ENCODE measurements around the gene ESPN. TPM values are rescaled to one million over a fixed set of nuclear protein-coding genes. Genes with fewer than 3 reads are reported as not detected.
"Not testable (repeated sequence)": the region's sequence is repeated elsewhere in the genome, so short reads cannot be mapped to it uniquely, and the experiment has no call there.

ESPN gene
- total RNA-seq, 1 donor from 2014 or later = 25.7 TPM

DNA sequence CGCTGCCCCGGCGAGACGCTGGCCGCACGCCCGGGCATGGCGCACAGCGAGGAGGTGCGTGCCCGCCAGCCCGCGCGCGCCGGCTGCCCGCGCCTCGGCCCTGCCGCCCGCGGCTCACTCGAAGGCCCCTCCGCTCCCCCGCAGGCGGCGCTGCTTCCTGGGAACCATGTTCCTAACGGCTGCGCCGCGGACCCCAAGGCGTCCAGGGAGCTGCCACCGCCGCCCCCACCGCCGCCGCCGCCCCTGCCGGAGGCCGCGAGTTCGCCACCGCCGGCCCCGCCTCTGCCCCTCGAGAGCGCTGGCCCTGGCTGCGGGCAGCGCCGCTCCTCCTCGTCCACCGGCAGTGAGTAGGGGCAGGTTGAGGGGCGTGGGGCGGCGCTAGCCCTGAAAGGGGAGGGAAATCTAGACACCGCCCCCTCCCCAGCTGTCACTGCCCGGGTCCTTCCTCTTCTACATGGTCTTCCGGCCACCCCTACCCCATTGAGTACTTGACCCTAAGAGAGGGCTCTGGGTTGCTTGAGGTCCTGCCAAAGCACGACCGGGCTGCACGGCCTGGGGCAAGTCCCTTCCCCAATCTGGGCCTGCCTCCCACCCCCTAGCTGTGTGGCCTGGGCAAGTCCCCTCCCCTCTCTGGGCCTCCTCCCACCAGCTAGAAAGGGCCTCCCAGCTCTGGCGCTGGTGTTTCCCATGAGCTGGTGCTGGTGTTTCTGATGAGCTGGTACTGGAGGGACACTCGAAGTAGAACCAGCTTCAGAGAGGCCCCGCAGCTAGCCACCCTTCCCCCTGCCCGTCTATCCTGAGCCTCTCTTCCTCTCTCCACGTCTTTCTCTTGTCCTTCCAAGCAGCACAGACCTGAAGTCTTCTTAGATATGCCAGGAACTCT is 24.4 kb downstream of the ESPN start:
- no peak overlapping the region for H3K27ac Mint-ChIP-seq (ENCODE audit: unreplicated experiment)
- peaks cover 25% of the 10 kb centered on the region for H3K27me3 Mint-ChIP-seq (ENCODE audit: unreplicated experiment)
- no peak for TF ChIP-seq CTCF (IDR thresholded peaks at IDR 0.05; ENCODE audit: partially characterized antibody, unreplicated experiment)
- no peaks in the 10 kb centered on the region for H3K36me3 Mint-ChIP-seq (ENCODE audit: unreplicated experiment)
- peak; percentile 75 for DNase-seq
- H3K4me3 Mint-ChIP-seq (ENCODE audit: unreplicated experiment) = peak overlapping the region; percentile 63
- H3K9me3 Mint-ChIP-seq (ENCODE audit: unreplicated experiment) = peaks cover 3% of the 10 kb centered on the region
- peaks cover 16% of the 10 kb centered on the region for H3K4me1 Mint-ChIP-seq (ENCODE audit: low read depth, unreplicated experiment)

DNA sequence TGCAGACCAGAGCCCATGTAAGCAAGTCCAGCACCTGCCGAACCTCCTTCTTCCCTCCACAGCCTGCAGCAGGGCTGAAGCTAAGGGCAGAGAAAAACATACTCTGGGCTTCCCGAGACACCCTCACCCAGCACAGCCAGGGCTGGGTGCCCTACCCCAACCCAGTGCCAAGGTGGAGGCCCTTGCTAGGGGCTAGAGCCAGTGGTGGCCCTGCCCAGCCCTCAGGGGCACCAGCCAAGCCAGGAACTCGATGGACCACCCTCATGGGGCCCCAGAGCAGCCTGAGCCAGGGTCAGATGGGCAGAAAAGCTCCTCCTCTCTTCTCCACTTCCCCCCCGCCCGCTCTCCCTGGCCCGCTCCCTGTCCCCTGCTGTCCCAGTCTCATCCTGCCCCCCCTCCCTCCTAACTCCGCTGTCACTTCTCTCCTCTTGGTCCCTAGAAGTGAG is 25.5 kb downstream of the ESPN start:
- Mint-ChIP-seq H3K4me1 (ENCODE audit: low read depth, unreplicated experiment) (peaks cover 11% of the 10 kb centered on the region), H3K27me3 (ENCODE audit: unreplicated experiment) (peaks cover 21% of the 10 kb centered on the region), H3K9me3 (ENCODE audit: unreplicated experiment) (no peaks in the 10 kb centered on the region), H3K4me3 (ENCODE audit: unreplicated experiment) (no peak overlapping the region), H3K36me3 (ENCODE audit: unreplicated experiment) (no peaks in the 10 kb centered on the region), H3K27ac (ENCODE audit: unreplicated experiment) (peak overlapping the region; percentile 22)
- no peak for DNase-seq
- TF ChIP-seq CTCF (IDR thresholded peaks at IDR 0.05; ENCODE audit: partially characterized antibody, unreplicated experiment) = no peak

GRCh38 chr1:6450486-6450885 is 25.9 kb downstream of the ESPN start:
- not testable (repeated sequence) for DNase-seq; H3K4me3 Mint-ChIP-seq (ENCODE audit: unreplicated experiment); H3K36me3 Mint-ChIP-seq (ENCODE audit: unreplicated experiment); H3K9me3 Mint-ChIP-seq (ENCODE audit: unreplicated experiment); H3K27ac Mint-ChIP-seq (ENCODE audit: unreplicated experiment)
- Mint-ChIP-seq H3K27me3 (ENCODE audit: unreplicated experiment) (peaks cover 19% of the 10 kb centered on the region), H3K4me1 (ENCODE audit: low read depth, unreplicated experiment) (peaks cover 10% of the 10 kb centered on the region)

- DNase-seq = no peak
- Mint-ChIP-seq H3K27ac (ENCODE audit: unreplicated experiment) (no peak overlapping the region), H3K4me1 (ENCODE audit: low read depth, unreplicated experiment) (peaks cover 10% of the 10 kb centered on the region), H3K27me3 (ENCODE audit: unreplicated experiment) (peaks cover 21% of the 10 kb centered on the region), H3K9me3 (ENCODE audit: unreplicated experiment) (no peaks in the 10 kb centered on the region), H3K36me3 (ENCODE audit: unreplicated experiment) (no peaks in the 10 kb centered on the region), H3K4me3 (ENCODE audit: unreplicated experiment) (no peak overlapping the region)
- TF ChIP-seq CTCF (IDR thresholded peaks at IDR 0.05; ENCODE audit: partially characterized antibody, unreplicated experiment) = no peak
These were observed 26.4 kb downstream of the ESPN start for GRCh38 chr1:6450943-6451373.

DNA sequence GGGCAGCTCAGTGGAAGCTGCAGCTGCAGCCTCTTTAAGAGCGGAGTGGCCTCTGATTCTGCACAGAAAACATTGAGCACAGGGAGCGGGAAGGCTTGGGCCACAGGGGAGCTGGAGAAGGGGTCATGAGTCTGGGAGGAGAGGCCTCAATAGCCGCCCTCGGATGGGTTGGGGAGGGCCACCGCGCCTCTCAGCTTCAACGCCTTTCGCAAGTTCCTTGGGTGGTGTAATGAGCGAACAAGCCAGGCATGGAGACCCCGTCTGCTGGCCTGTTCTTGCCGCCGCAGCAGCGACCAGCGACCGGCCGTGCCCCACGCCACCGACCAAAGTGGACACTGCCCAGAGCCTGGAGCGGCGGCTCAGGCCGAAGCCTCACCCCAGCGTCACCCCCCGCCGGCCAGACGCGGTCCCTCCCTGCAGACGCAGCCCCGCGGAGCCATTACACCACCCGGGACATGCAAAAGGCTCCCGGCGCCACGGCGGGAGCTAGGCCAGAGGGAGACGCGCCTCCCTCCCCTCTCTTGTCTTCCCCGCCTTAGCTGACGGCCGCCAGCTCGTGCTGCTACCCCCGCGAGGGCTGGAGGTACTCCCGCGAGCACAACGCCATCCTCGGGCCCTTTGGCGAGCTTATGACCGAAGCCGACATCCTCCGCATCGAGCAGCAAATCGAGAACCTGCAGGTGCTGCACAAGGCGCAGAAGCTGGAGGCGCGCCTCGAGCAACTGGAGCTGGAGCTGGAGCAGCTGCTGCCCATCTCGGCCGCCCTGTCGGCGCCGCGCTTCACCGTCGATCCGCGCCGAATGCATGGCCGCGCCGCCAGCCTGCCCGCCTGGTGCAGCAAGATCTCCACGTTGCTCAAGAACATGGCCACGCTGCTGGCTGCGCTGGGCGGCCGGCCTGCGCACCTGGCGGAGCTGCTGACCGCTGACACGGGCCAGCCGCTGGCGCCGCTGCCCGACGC is 29.6 kb downstream of the ESPN start:
- not testable (repeated sequence) for H3K4me3 Mint-ChIP-seq (ENCODE audit: unreplicated experiment); H3K36me3 Mint-ChIP-seq (ENCODE audit: unreplicated experiment); H3K27ac Mint-ChIP-seq (ENCODE audit: unreplicated experiment); DNase-seq; H3K9me3 Mint-ChIP-seq (ENCODE audit: unreplicated experiment)
- H3K4me1 Mint-ChIP-seq (ENCODE audit: low read depth, unreplicated experiment) = peaks cover 10% of the 10 kb centered on the region
- H3K27me3 Mint-ChIP-seq (ENCODE audit: unreplicated experiment) = peaks cover 21% of the 10 kb centered on the region

All from glutamatergic neuron (in vitro differentiated cells).